CD14-positive monocyte (primary cell): Measurements from ENCODE around the gene TXNDC17. TPM values are rescaled to one million over a fixed set of nuclear protein-coding genes. Genes with fewer than 3 reads are reported as not detected.
A peak's percentile ranks its signal among the peaks of the same experiment; 100 is the strongest.
"Not testable (repeated sequence)": the region's sequence is repeated elsewhere in the genome, so short reads cannot be mapped to it uniquely, and the experiment has no call there.

Experiments
- DNase-seq, 3 donors: peaks; one replicate each; pipeline ENCODE4 v3.0.0-alpha.2; 2011 to 2022
- H2AFZ ChIP-seq: 2 replicates; pipeline ENCODE4 v1.6.0; 2012; ENCODE audit warnings: mild to moderate bottlenecking, low read depth, low read length, inconsistent platforms; ENCODE audit not compliant: insufficient read depth, poor library complexity, severe bottlenecking
- H3K27ac ChIP-seq, 2 donors: 1 replicate in 1 of 2; 2 replicates in 1 of 2; pipeline ENCODE4 v1.5.1; 2012 to 2013; ENCODE audit warnings: low read length in 2 of 2, control low read depth in 1 of 2, inconsistent platforms in 1 of 2, low read depth in 1 of 2, mild to moderate bottlenecking in 1 of 2
- H3K27me3 ChIP-seq, 2 donors: one replicate each; pipeline versions ENCODE4 v1.6.0 to v1.6.1; 2011 to 2013; ENCODE audit warnings: low read length in 2 of 2; ENCODE audit not compliant: control insufficient read depth in 2 of 2, insufficient read depth in 2 of 2
- H3K36me3 ChIP-seq, 2 donors: replicated peaks in 1 of 2; 1 replicate in 1 of 2; 2 replicates in 1 of 2; pipeline versions ENCODE4 v1.5.1 to v1.6.1; 2012 to 2013; ENCODE audit warnings: low read length in 2 of 2, control low read depth in 1 of 2, inconsistent platforms in 1 of 2, mild to moderate bottlenecking in 1 of 2; ENCODE audit not compliant: insufficient read depth in 2 of 2, control insufficient read depth in 1 of 2
- H3K4me1 ChIP-seq, 2 donors: 1 replicate in 1 of 2; 2 replicates in 1 of 2; pipeline versions ENCODE4 v1.5.1 to v1.6.1; 2012 to 2013; ENCODE audit warnings: low read length in 2 of 2, control low read depth in 1 of 2, inconsistent platforms in 1 of 2, mild to moderate bottlenecking in 1 of 2, moderate library complexity in 1 of 2; ENCODE audit not compliant: insufficient read depth in 2 of 2, control insufficient read depth in 1 of 2
- H3K4me2 ChIP-seq: replicated peaks from 2 replicates; pipeline ENCODE3; 2012; ENCODE audit warnings: low read length, moderate library complexity, mild to moderate bottlenecking; ENCODE audit not compliant: poor library complexity, severe bottlenecking; ENCODE audit errors: extremely low read depth
- H3K4me3 ChIP-seq, 3 experiments: fragments of 200-600 bp in 1 of 3; sonication (generic) in 1 of 3; replicated peaks in 1 of 3; 1 replicate in 2 of 3; 2 replicates in 1 of 3; pipeline ENCODE4 v1.5.1; 2011 to 2013; ENCODE audit warnings: low read length in 3 of 3, mild to moderate bottlenecking in 3 of 3, control low read depth in 2 of 3, low read depth in 2 of 3, inconsistent platforms in 1 of 3, moderate library complexity in 1 of 3
- H3K79me2 ChIP-seq: 2 replicates; pipeline ENCODE4 v1.6.0; 2012; ENCODE audit warnings: mild to moderate bottlenecking, control low read depth, inconsistent platforms, low read length, moderate library complexity; ENCODE audit not compliant: insufficient read depth
- H3K9ac ChIP-seq: 2 replicates; pipeline ENCODE4 v1.6.0; 2017; ENCODE audit warnings: low read length, mild to moderate bottlenecking; ENCODE audit not compliant: insufficient read depth, poor library complexity, severe bottlenecking
- H3K9me3 ChIP-seq, 2 donors: replicated peaks in 1 of 2; 1 replicate in 1 of 2; 2 replicates in 1 of 2; pipeline versions ENCODE4 v1.5.1 to v1.6.1; 2012 to 2013; ENCODE audit warnings: low read length in 2 of 2, control low read depth in 1 of 2; ENCODE audit not compliant: control insufficient read depth in 1 of 2, insufficient read depth in 1 of 2
- H4K20me1 ChIP-seq: 2 replicates; pipeline ENCODE4 v1.6.0; 2012; ENCODE audit warnings: mild to moderate bottlenecking, low read length, control low read depth, moderate library complexity; ENCODE audit not compliant: insufficient read depth
- H3K27ac Mint-ChIP-seq, 7 donors: one replicate each; pipeline ENCODE4 v1.8.0; 2020; ENCODE audit warnings: mild to moderate bottlenecking in 7 of 7, mixed read lengths in 7 of 7, moderate library complexity in 6 of 7, inconsistent platforms in 2 of 7
- H3K27me3 Mint-ChIP-seq, 3 donors: one replicate each; pipeline ENCODE4 v1.8.0; 2021 to 2022; ENCODE audit warnings: low read depth in 3 of 3, mild to moderate bottlenecking in 3 of 3, mixed read lengths in 3 of 3, moderate library complexity in 3 of 3, inconsistent platforms in 1 of 3
- H3K36me3 Mint-ChIP-seq, 2 donors: one replicate each; pipeline ENCODE4 v1.8.0; 2020; ENCODE audit warnings: mixed read lengths in 2 of 2, inconsistent platforms in 1 of 2, mild to moderate bottlenecking in 1 of 2
- H3K4me1 Mint-ChIP-seq: one replicate; pipeline ENCODE4 v1.8.0; 2020; ENCODE audit warnings: mild to moderate bottlenecking, mixed read lengths
- H3K4me3 Mint-ChIP-seq, 2 donors: one replicate each; pipeline ENCODE4 v1.8.0; 2020; ENCODE audit warnings: mild to moderate bottlenecking in 2 of 2, mixed read lengths in 2 of 2, moderate library complexity in 1 of 2
- H3K9me3 Mint-ChIP-seq, 7 donors: one replicate each; pipeline ENCODE4 v1.8.0; 2020 to 2022; ENCODE audit warnings: mixed read lengths in 7 of 7, mild to moderate bottlenecking in 6 of 7, moderate library complexity in 6 of 7, inconsistent platforms in 2 of 7
- CTCF ChIP-seq: fragments of 200-600 bp; IDR thresholded peaks from one replicate; pipeline ENCODE4 v1.8.0; 2022; ENCODE audit warnings: antibody characterized with exemption, mild to moderate bottlenecking
- WGBS: methylation state at CpG from one replicate; pipeline ENCODE4 v1.1.5; 2013; ENCODE audit warnings: missing lambda C conversion rate; ENCODE audit not compliant: insufficient coverage; 5-methylcytosine and 5-hydroxymethylcytosine counted together
- intact Hi-C, 2 donors: fragments of 100-400 bp; cut with micrococcal nuclease; formaldehyde crosslinking; loops; one replicate each; pipeline versions ENCODE4 v1.15.0 to v1.15.1; 2023
- polyA plus RNA-seq, 3 donors: library from polyadenylated mRNA; depleted of rRNA in 1 of 3; unstranded in 2 of 3; stranded (reverse) in 1 of 3; fragments of 300-500 nt in 2 of 3; fragments of >200 nt in 1 of 3; fragmentation: Illumina TruSeq in 2 of 3; gene quantifications; 1 replicate in 2 of 3; 2 replicates in 1 of 3; pipeline ENCODE4 v1.2.3, GENCODE V29; 2012 to 2021

The TXNDC17 gene
- polyA plus RNA-seq, 3 donors, result 88.8 to 357 (median 319) TPM

GRCh38 chr17:6661464-6661848 is 20.6 kb downstream of the TXNDC17 start:
- peak overlapping the region; percentile 55 for H2AFZ ChIP-seq
- H3K4me3 ChIP-seq, result peak overlapping the region in 1 of 3 experiments; percentile 43
- peaks cover 0 to 13% (median 3%) of the 10 kb centered on the region in 7 donors for H3K9me3 Mint-ChIP-seq
- DNase-seq, result no peak
- no peaks in the 10 kb centered on the region for H3K79me2 ChIP-seq
- H3K4me2 ChIP-seq, result peak overlapping the region; percentile 50
- peaks cover 0 to 8% of the 10 kb centered on the region in 2 donors for H3K9me3 ChIP-seq
- no peak overlapping the region for H3K9ac ChIP-seq
- intact Hi-C loops, result loop anchor here in 1 of 2 donors (10.0 kb wide), 1 partner anchor 333 kb away; the partner anchor contains the start of gene ALOX12
- H3K27me3 ChIP-seq, result peaks cover 6 to 26% of the 10 kb centered on the region in 2 donors
- H3K4me3 Mint-ChIP-seq, result peak overlapping the region in 1 of 2 donors; percentile 83
- H3K27ac Mint-ChIP-seq, result peak overlapping the region in 1 of 7 donors; percentile 69
- peaks cover 29 to 44% (median 39%) of the 10 kb centered on the region in 3 donors for H3K27me3 Mint-ChIP-seq
- no peak for TF ChIP-seq CTCF
- H3K36me3 Mint-ChIP-seq, result peaks cover 2 to 7% of the 10 kb centered on the region in 2 donors
- H4K20me1 ChIP-seq, result no peaks in the 10 kb centered on the region
- WGBS, result no CpG with 5 or more reads among the region's 2 CpGs
- peaks cover 40% of the 10 kb centered on the region for H3K4me1 Mint-ChIP-seq
- peaks cover 37 to 38% of the 10 kb centered on the region in 2 donors for H3K4me1 ChIP-seq
- no peak overlapping the region for H3K27ac ChIP-seq
- H3K36me3 ChIP-seq, result no peaks in the 10 kb centered on the region

DNA sequence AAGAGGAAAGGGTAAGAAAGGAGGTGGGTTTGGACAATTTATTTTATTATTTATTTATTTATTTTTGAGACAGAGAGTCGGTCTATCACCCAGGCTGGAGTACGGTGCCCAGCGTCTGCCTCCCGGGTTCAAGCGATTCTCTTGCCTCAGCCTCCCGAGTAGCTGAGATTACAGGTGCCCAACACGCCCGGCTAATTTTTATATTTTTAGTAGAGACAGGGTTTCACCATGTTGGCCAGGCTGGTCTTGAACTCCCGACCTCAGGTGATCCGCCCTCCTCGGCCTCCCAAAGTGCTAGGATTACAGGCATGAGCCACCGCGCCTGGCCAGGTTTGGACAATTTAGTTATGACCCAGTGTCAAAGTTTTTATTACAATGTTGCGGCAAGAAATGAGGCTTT is 22.3 kb downstream of the TXNDC17 start:
- not testable (repeated sequence) for H3K27ac ChIP-seq, H2AFZ ChIP-seq, H3K9me3 Mint-ChIP-seq, H3K9me3 ChIP-seq, H3K27ac Mint-ChIP-seq, H3K79me2 ChIP-seq, DNase-seq, H3K4me2 ChIP-seq, H4K20me1 ChIP-seq, H3K9ac ChIP-seq, H3K36me3 ChIP-seq, H3K4me3 ChIP-seq, H3K36me3 Mint-ChIP-seq
- Histone ChIP-seq H3K27me3 (peaks cover 0 to 17% of the 10 kb centered on the region in 2 donors), H3K4me1 (peaks cover 24 to 25% of the 10 kb centered on the region in 2 donors)
- H3K4me3 Mint-ChIP-seq, result peak overlapping the region in 1 of 2 donors; percentile 68
- WGBS, result over 99% methylated on average over 11 of the region's 14 CpGs
- intact Hi-C loops, result loop anchor here in 1 of 2 donors (10.0 kb wide), 1 partner anchor 332 kb away; the partner anchor contains the start of gene ALOX12
- peaks cover 31% of the 10 kb centered on the region for H3K4me1 Mint-ChIP-seq
- H3K27me3 Mint-ChIP-seq, result peaks cover 22 to 43% (median 41%) of the 10 kb centered on the region in 3 donors
